Fibroblast of lung (primary cell): ENCODE measurements around the gene RPS4Y1. TPM values are rescaled to one million over a fixed set of nuclear protein-coding genes. Genes with fewer than 3 reads are reported as not detected.

Experiments used
- DNase-seq, 2 donors: peaks; one replicate each; pipeline versions ENCODE4 v3.0.0 to v3.0.0-alpha.2; 2010; ENCODE audit warnings: low read depth in 2 of 2
- H2AFZ ChIP-seq: 2 replicates; pipeline ENCODE4 v1.5.1; 2012; ENCODE audit warnings: low read length, control low read depth, inconsistent platforms
- H3K27ac ChIP-seq: 2 replicates; pipeline ENCODE4 v1.5.1; 2011; ENCODE audit warnings: low read length, control low read depth; ENCODE audit not compliant: insufficient read depth
- H3K27me3 ChIP-seq: 2 replicates; pipeline ENCODE4 v1.5.1; 2011; ENCODE audit warnings: mild to moderate bottlenecking, low read length; ENCODE audit not compliant: control insufficient read depth, insufficient read depth
- H3K36me3 ChIP-seq: 2 replicates; pipeline ENCODE4 v1.5.1; 2011; ENCODE audit warnings: low read length; ENCODE audit not compliant: control insufficient read depth, insufficient read depth
- H3K4me1 ChIP-seq: 2 replicates; pipeline ENCODE4 v1.5.1; 2011; ENCODE audit warnings: low read length; ENCODE audit not compliant: control insufficient read depth, insufficient read depth; ENCODE audit errors: extremely low read depth
- H3K4me2 ChIP-seq: 2 replicates; pipeline ENCODE4 v1.5.1; 2011; ENCODE audit warnings: low read length, control low read depth; ENCODE audit not compliant: insufficient read depth; ENCODE audit errors: extremely low read depth
- H3K4me3 ChIP-seq, 4 experiments: fragments of 200-600 bp in 1 of 4; sonication (generic) in 1 of 4; replicated peaks in 1 of 4; 2 replicates each; pipeline ENCODE4 v1.5.1; 2011 to 2016; ENCODE audit warnings: low read length in 4 of 4, low read depth in 3 of 4, mild to moderate bottlenecking in 3 of 4, control low read depth in 2 of 4, inconsistent platforms in 1 of 4, mixed read lengths in 1 of 4; ENCODE audit not compliant: insufficient read depth in 1 of 4; ENCODE audit errors: control extremely low read depth in 1 of 4
- H3K79me2 ChIP-seq: 2 replicates; pipeline ENCODE4 v1.5.1; 2012; ENCODE audit warnings: mild to moderate bottlenecking, low read length, inconsistent platforms; ENCODE audit not compliant: control insufficient read depth, insufficient read depth
- H3K9ac ChIP-seq: 2 replicates; pipeline ENCODE4 v1.5.1; 2011; ENCODE audit warnings: mild to moderate bottlenecking, low read length, control low read depth; ENCODE audit not compliant: insufficient read depth
- H3K9me3 ChIP-seq: 2 replicates; pipeline ENCODE4 v1.5.1; 2012; ENCODE audit warnings: low read depth, low read length; ENCODE audit not compliant: control insufficient read depth, insufficient read depth
- H4K20me1 ChIP-seq: 2 replicates; pipeline ENCODE4 v1.5.1; 2011; ENCODE audit warnings: low read length; ENCODE audit not compliant: control insufficient read depth, insufficient read depth; ENCODE audit errors: extremely low read depth
- EZH2 ChIP-seq: IDR thresholded peaks from 2 replicates; pipeline ENCODE4 v1.5.1; 2012; ENCODE audit warnings: low read length, control low read depth, mild to moderate bottlenecking; ENCODE audit errors: missing control alignments
- polyA plus RNA-seq, 2 donors: library from polyadenylated mRNA; depleted of rRNA in 1 of 2; stranded (reverse) in 1 of 2; unstranded in 1 of 2; fragments of >200 nt; gene quantifications; 2 replicates each; pipeline ENCODE4 v1.2.1, GENCODE V29; 2011 to 2012; ENCODE audit warnings: missing spikeins in 1 of 2
- total RNA-seq: library from RNA; depleted of rRNA; stranded (reverse); fragments of >200 nt; gene quantifications from 2 replicates; pipeline ENCODE4 v1.2.1, GENCODE V29; 2014
- TF ChIP-seq, protein P1 (sequence below), 2 donors: IDR thresholded peaks in 1 of 2; conservative IDR thresholded peaks in 1 of 2; 1 replicate in 1 of 2; 2 replicates in 1 of 2; pipeline ENCODE4 v1.5.1; 2011 to 2012; ENCODE audit warnings: low read length in 2 of 2, control low read depth in 1 of 2, inconsistent platforms in 1 of 2, low read depth in 1 of 2, mild to moderate bottlenecking in 1 of 2

The RPS4Y1 gene
- total and polyA plus RNA-seq, 2 donors (not counting 1 experiment from before 2014, with no cell fraction given), result 813 TPM; not detected in 1

DNA sequence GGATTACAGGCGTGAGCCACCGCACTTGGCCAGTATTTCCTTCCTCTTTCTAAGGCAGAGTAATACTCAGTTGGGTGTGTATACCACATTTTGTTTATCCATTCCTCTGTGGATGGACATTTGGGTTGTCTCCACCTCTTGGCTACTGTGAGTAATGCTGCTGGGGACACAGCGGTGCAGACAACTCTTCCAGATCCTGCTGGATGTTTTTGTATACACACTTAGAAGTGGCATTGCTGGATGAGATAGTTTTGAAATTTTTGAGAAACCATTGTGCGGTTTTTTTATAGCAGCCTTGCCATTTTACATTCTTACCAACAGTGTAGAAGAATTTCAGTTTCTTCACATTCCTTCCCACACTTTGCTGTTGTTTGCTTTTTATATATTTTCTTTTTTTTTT lies 16.3 kb downstream of the RPS4Y1 start:
- Histone ChIP-seq H4K20me1 (no peaks in the 10 kb centered on the region), H3K4me1 (peaks cover 3% of the 10 kb centered on the region), H3K27me3 (no peaks in the 10 kb centered on the region), H3K27ac (no peak overlapping the region), H3K4me3 (no peak overlapping the region), H3K36me3 (no peaks in the 10 kb centered on the region), H3K4me2 (no peak overlapping the region), H3K79me2 (peaks cover 11% of the 10 kb centered on the region), H2AFZ (no peak overlapping the region), H3K9ac (no peak overlapping the region), H3K9me3 (no peaks in the 10 kb centered on the region)
- peak in 1 of 2 donors; percentile 39 for DNase-seq
- TF ChIP-seq EZH2, result no peak
- TF ChIP-seq, protein P1, sequence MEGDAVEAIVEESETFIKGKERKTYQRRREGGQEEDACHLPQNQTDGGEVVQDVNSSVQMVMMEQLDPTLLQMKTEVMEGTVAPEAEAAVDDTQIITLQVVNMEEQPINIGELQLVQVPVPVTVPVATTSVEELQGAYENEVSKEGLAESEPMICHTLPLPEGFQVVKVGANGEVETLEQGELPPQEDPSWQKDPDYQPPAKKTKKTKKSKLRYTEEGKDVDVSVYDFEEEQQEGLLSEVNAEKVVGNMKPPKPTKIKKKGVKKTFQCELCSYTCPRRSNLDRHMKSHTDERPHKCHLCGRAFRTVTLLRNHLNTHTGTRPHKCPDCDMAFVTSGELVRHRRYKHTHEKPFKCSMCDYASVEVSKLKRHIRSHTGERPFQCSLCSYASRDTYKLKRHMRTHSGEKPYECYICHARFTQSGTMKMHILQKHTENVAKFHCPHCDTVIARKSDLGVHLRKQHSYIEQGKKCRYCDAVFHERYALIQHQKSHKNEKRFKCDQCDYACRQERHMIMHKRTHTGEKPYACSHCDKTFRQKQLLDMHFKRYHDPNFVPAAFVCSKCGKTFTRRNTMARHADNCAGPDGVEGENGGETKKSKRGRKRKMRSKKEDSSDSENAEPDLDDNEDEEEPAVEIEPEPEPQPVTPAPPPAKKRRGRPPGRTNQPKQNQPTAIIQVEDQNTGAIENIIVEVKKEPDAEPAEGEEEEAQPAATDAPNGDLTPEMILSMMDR (conservative IDR thresholded peaks at IDR 0.05 in 1 of 2, IDR thresholded peaks at IDR 0.05 in 1 of 2; ENCODE audit: low read depth in 1 of 2, low read length in 2 of 2), result peak in 1 of 2 donors; percentile 31

DNA sequence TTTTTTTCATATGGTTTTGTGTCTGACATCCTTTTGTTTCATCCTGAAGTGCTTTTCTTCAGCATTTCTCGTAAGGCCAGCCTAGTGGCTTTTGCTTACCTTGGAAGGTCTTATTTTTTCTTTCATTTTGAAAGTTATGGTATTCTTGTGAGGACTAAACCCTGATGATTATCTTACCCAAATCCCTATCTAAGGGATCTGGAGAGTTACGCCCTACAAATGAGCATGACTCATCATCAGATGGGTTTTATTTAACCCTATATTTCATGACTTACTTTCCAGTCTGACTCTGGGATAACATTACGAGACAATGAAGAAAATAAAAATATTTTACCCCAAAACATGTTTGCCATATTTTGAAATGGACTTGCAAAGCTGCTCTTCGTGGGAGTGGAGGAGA lies 18.4 kb downstream of the RPS4Y1 start:
- no peaks in the 10 kb centered on the region for H3K9me3 ChIP-seq
- no peaks in the 10 kb centered on the region for H4K20me1 ChIP-seq
- H3K27ac ChIP-seq, result no peak overlapping the region
- DNase-seq, result peak in 1 of 2 donors; percentile 34
- no peaks in the 10 kb centered on the region for H3K36me3 ChIP-seq
- H3K4me1 ChIP-seq, result peaks cover 3% of the 10 kb centered on the region
- TF ChIP-seq, protein P1 (conservative IDR thresholded peaks at IDR 0.05 in 1 of 2, IDR thresholded peaks at IDR 0.05 in 1 of 2; ENCODE audit: low read depth in 1 of 2, low read length in 2 of 2), result no peak
- no peak for TF ChIP-seq EZH2
- H3K27me3 ChIP-seq, result no peaks in the 10 kb centered on the region
- no peak overlapping the region for H3K4me3 ChIP-seq
- H2AFZ ChIP-seq, result no peak overlapping the region
- H3K4me2 ChIP-seq, result peak overlapping the region; percentile 35
- no peak overlapping the region for H3K9ac ChIP-seq
- peaks cover 13% of the 10 kb centered on the region for H3K79me2 ChIP-seq

DNA sequence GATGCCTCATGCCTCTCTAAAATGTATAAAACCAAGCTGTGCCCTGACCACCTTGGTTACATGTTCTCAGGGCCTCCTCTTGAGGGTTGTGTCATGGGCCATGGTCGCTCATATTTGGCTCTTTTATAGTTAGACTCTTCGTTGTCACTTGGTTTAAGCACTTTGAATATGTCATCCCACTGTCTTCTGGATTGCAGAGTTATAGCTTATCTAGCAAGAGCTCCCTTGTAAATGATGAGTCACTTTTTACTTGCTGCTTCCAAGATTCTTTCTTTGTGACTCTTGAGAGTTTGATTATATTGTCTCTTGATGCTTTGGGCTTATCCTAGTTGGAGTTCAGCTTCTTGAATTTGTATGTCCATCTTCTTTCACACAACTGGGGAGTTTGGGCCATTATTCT lies 19.1 kb downstream of the RPS4Y1 start:
- Histone ChIP-seq H3K27ac (no peak overlapping the region), H3K9ac (no peak overlapping the region), H3K79me2 (peaks cover 13% of the 10 kb centered on the region), H3K4me3 (no peak overlapping the region), H3K9me3 (no peaks in the 10 kb centered on the region), H3K27me3 (no peaks in the 10 kb centered on the region), H3K4me1 (peaks cover 3% of the 10 kb centered on the region), H3K36me3 (no peaks in the 10 kb centered on the region), H2AFZ (no peak overlapping the region), H4K20me1 (no peaks in the 10 kb centered on the region), H3K4me2 (no peak overlapping the region)
- TF ChIP-seq, protein P1 (conservative IDR thresholded peaks at IDR 0.05 in 1 of 2, IDR thresholded peaks at IDR 0.05 in 1 of 2; ENCODE audit: low read depth in 1 of 2, low read length in 2 of 2), result no peak
- no peak for TF ChIP-seq EZH2
- peak in 1 of 2 donors; percentile 71 for DNase-seq
